Loucy (cell line): ENCODE measurements around the gene ZNF486.
A peak's percentile ranks its signal among the peaks of the same experiment; 100 is the strongest.
"Not testable (repeated sequence)": the region's sequence is repeated elsewhere in the genome, so short reads cannot be mapped to it uniquely, and the experiment has no call there.

Source experiments
- H2AFZ ChIP-seq: fragments of 200-600 bp; sonication (generic); 2 replicates; pipeline ENCODE4 v1.6.0; 2016; ENCODE audit warnings: antibody characterized with exemption, mild to moderate bottlenecking, low read length, moderate library complexity
- H3F3A ChIP-seq: fragments of 200-600 bp; 2 replicates; pipeline ENCODE4 v1.6.0; 2016; ENCODE audit warnings: antibody characterized with exemption, low read depth, mild to moderate bottlenecking
- H3K27me3 ChIP-seq: fragments of 200-600 bp; sonication (generic); 2 replicates; pipeline ENCODE4 v1.6.1; 2014; ENCODE audit warnings: low read length, mild to moderate bottlenecking; ENCODE audit not compliant: insufficient read depth, poor library complexity, severe bottlenecking
- H3K36me3 ChIP-seq: fragments of 200-600 bp; sonication (generic); 2 replicates; pipeline ENCODE4 v1.6.1; 2016; ENCODE audit warnings: low read length; ENCODE audit not compliant: insufficient read depth
- H3K4me1 ChIP-seq: fragments of 200-600 bp; sonication (generic); 2 replicates; pipeline ENCODE4 v1.5.1; 2014; ENCODE audit warnings: low read length, mild to moderate bottlenecking; ENCODE audit not compliant: insufficient read depth, poor library complexity, severe bottlenecking
- H3K4me2 ChIP-seq: fragments of 200-600 bp; sonication (generic); 2 replicates; pipeline ENCODE4 v1.6.0; 2014; ENCODE audit warnings: antibody characterized with exemption, low read length, low read depth, mild to moderate bottlenecking; ENCODE audit not compliant: poor library complexity, severe bottlenecking
- H3K4me3 ChIP-seq: fragments of 200-600 bp; sonication (generic); 2 replicates; pipeline ENCODE4 v1.5.1; 2014; ENCODE audit warnings: low read length, mild to moderate bottlenecking, mixed read lengths; ENCODE audit not compliant: poor library complexity, severe bottlenecking
- H3K79me2 ChIP-seq: fragments of 200-600 bp; sonication (generic); 2 replicates; pipeline ENCODE4 v1.6.1; 2014; ENCODE audit warnings: low read length; ENCODE audit not compliant: insufficient read depth
- H3K9ac ChIP-seq: fragments of 200-600 bp; sonication (generic); 2 replicates; pipeline ENCODE4 v1.6.0; 2014; ENCODE audit warnings: mild to moderate bottlenecking, low read depth, low read length, moderate library complexity; ENCODE audit not compliant: poor library complexity, severe bottlenecking
- H3K9me2 ChIP-seq: fragments of 200-600 bp; sonication (generic); replicated peaks from 2 replicates; pipeline ENCODE4 v1.6.1; 2016; ENCODE audit warnings: low read depth, low read length, mixed read lengths
- H3K9me3 ChIP-seq: fragments of 200-600 bp; sonication (generic); 2 replicates; pipeline ENCODE4 v1.6.1; 2014; ENCODE audit warnings: mild to moderate bottlenecking, antibody characterized with exemption, low read length, low read depth; ENCODE audit not compliant: insufficient read depth
- H4K20me1 ChIP-seq: fragments of 200-600 bp; sonication (generic); 2 replicates; pipeline ENCODE4 v1.6.0; 2014; ENCODE audit warnings: antibody characterized with exemption, low read length, mild to moderate bottlenecking; ENCODE audit not compliant: insufficient read depth, poor library complexity, severe bottlenecking
- EZH2phosphoT487 ChIP-seq: fragments of 200-600 bp; IDR thresholded peaks from 2 replicates; pipeline ENCODE4 v1.6.1; 2018; ENCODE audit warnings: antibody characterized with exemption, mild to moderate bottlenecking, moderate library complexity, borderline replicate concordance
- TF ChIP-seq, protein P1 (sequence below): fragments of 200-600 bp; sonication (generic); conservative IDR thresholded peaks from 2 replicates; pipeline ENCODE4 v1.5.1; 2014; ENCODE audit warnings: mild to moderate bottlenecking, antibody characterized with exemption, low read length

ZNF486 gene

DNA sequence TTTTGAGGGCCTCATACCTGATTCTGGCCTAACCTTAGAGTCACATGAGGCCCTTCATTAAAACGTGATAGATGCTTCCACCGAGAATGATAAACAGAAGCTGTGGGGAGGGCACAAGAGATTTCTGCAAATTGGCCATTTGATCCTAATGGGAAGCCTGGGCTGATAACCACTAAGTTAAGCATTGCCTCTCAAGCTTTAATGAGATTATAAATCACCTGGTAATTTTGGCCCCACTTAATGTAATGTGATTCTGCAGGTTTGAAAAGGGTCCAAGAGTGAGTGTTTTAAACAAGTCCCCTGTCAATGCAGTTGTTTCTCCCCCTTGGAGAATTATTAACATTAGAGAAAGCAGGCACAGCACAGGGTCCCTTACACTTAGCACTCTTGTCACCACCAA, 42.0 kb downstream of the ZNF486 start:
- Histone ChIP-seq H3K36me3 (no peaks in the 10 kb centered on the region), H2AFZ (no peak overlapping the region)

DNA sequence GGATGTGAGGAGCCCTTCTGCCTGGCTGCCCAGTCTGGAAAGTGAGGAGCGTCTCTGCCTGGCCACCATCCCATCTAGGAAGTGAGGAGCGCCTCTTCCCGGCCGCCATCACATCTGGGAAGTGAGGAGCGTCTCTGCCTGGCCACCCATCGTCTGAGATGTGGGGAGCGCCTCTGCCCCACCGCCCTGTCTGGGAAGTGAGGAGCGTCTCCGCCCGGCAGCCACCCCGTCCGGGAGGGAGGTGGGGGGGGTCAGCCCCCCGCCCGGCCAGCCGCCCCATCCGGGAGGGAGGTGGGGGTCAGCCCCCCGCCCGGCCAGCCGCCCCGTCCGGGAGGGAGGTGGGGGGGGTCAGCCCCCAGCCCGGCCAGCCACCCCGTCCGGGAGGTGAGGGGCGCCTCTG, 47.4 kb downstream of the ZNF486 start:
- H3K9me3 ChIP-seq, H3K4me1 ChIP-seq, H3K27me3 ChIP-seq, H2AFZ ChIP-seq, H3K4me3 ChIP-seq, H3K9ac ChIP-seq, H3F3A ChIP-seq, H3K9me2 ChIP-seq, H3K4me2 ChIP-seq, H3K79me2 ChIP-seq, H3K36me3 ChIP-seq, H4K20me1 ChIP-seq: not testable (repeated sequence)

More for the DNA sequence above, 42.0 kb downstream of the ZNF486 start:
- no peaks in the 10 kb centered on the region for H3K9me3 ChIP-seq
- TF ChIP-seq, protein P1, sequence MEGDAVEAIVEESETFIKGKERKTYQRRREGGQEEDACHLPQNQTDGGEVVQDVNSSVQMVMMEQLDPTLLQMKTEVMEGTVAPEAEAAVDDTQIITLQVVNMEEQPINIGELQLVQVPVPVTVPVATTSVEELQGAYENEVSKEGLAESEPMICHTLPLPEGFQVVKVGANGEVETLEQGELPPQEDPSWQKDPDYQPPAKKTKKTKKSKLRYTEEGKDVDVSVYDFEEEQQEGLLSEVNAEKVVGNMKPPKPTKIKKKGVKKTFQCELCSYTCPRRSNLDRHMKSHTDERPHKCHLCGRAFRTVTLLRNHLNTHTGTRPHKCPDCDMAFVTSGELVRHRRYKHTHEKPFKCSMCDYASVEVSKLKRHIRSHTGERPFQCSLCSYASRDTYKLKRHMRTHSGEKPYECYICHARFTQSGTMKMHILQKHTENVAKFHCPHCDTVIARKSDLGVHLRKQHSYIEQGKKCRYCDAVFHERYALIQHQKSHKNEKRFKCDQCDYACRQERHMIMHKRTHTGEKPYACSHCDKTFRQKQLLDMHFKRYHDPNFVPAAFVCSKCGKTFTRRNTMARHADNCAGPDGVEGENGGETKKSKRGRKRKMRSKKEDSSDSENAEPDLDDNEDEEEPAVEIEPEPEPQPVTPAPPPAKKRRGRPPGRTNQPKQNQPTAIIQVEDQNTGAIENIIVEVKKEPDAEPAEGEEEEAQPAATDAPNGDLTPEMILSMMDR = no peak
- TF ChIP-seq EZH2phosphoT487 = no peak
- no peaks in the 10 kb centered on the region for H3K79me2 ChIP-seq
- H4K20me1 ChIP-seq = no peaks in the 10 kb centered on the region
- no peaks in the 10 kb centered on the region for H3K9me2 ChIP-seq
- H3K4me1 ChIP-seq = no peaks in the 10 kb centered on the region
- H3K4me3 ChIP-seq = no peak overlapping the region
- H3F3A ChIP-seq = no peaks in the 10 kb centered on the region
- no peaks in the 10 kb centered on the region for H3K27me3 ChIP-seq
- H3K4me2 ChIP-seq = no peak overlapping the region
- no peak overlapping the region for H3K9ac ChIP-seq

DNA sequence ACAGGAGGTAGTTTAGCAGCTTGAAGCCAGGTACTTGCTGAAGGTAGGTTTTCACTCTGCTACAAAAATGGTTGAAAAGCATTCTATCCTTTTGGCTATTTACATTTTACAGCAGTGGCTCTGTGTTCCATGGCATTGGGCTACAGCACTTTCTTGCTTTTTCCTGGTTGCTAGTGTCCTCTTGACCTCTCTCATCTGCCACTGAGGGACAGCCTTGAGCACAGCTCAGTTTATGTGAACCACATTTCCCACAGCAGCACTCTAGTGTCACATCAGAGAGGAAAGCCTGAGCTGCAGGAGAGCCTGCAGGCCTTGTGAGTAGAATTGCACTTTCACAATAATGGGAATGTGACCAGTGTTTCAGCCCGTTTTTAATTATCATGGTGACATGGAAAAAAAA, 54.6 kb downstream of the ZNF486 start:
- H3K9me3 ChIP-seq = not testable (repeated sequence)

DNA sequence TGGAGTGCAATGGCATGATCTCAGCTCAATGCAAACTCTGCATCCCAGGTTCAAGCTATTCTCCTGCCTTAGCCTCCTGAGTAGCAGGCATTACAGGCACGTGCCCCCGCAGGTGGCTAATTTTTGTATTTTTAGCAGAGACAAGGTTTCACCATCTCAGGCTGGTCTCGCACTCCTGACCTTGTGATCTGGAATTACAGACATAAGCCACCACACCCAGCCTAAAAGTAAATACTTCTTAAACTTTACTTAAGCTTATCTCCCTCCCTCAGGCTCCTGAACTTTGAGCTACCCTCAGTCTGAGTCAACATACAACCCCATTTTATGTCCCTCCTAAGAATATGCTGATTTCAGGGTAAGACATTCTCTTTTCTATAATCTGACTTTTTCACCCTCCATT, 66.1 kb downstream of the ZNF486 start:
- TF ChIP-seq EZH2phosphoT487 = no peak
- TF ChIP-seq, protein P1 = no peak
- H3K9me3 ChIP-seq = no peaks in the 10 kb centered on the region; the same call in 1 of the 2 replicates
- no peaks in the 10 kb centered on the region for H3K27me3 ChIP-seq
- H3K4me2 ChIP-seq = peak overlapping the region; percentile 4
- H3F3A ChIP-seq = no peaks in the 10 kb centered on the region
- peaks cover 38% of the 10 kb centered on the region for H3K79me2 ChIP-seq
- no peaks in the 10 kb centered on the region for H4K20me1 ChIP-seq
- no peak overlapping the region for H3K9ac ChIP-seq
- H3K4me1 ChIP-seq = peaks cover 6% of the 10 kb centered on the region
- no peaks in the 10 kb centered on the region for H3K36me3 ChIP-seq
- H2AFZ ChIP-seq = no peak overlapping the region
- H3K4me3 ChIP-seq = no peak overlapping the region
- H3K9me2 ChIP-seq = no peaks in the 10 kb centered on the region

More for the DNA sequence above, 54.6 kb downstream of the ZNF486 start:
- H3K4me3 ChIP-seq, H3F3A ChIP-seq, H4K20me1 ChIP-seq, H3K36me3 ChIP-seq, H3K4me2 ChIP-seq, H3K9ac ChIP-seq, H3K79me2 ChIP-seq, H3K27me3 ChIP-seq, H3K4me1 ChIP-seq, H3K9me2 ChIP-seq, H2AFZ ChIP-seq: not testable (repeated sequence)
